ENCODE results near the gene SPNS1.
"Not testable (repeated sequence)": the region's sequence is repeated elsewhere in the genome, so short reads cannot be mapped to it uniquely, and the experiment has no call there.

Gene SPNS1

GRCh38 chr16:28974437-28975157 lies at the start of gene SPNS1:
SPNS1 (plus strand) TSS chr16:28974778; CDS start chr16:28975152, 374 bp downstream.
- peak; percentile 98 for DNase-seq

- DNase-seq: peak; percentile 94
These were observed 49.0 kb upstream of the SPNS1 start for GRCh38 chr16:28925386-28926228.

- DNase-seq: not testable (repeated sequence)
These were observed 48.3 kb upstream of the SPNS1 start for GRCh38 chr16:28926284-28926683.

- DNase-seq: no peak
These were observed 46.8 kb upstream of the SPNS1 start for GRCh38 chr16:28927815-28928214.

- DNase-seq: no peak
These were observed 44.4 kb upstream of the SPNS1 start for GRCh38 chr16:28930203-28930602.

- DNase-seq: no peak
These were observed 43.9 kb upstream of the SPNS1 start for GRCh38 chr16:28930652-28931051.

GRCh38 chr16:28931801-28932225 lies 42.8 kb upstream of the SPNS1 start, which contains the start of gene CD19:
CD19 (plus strand) TSS chr16:28931971; CDS start chr16:28932001, 30 bp downstream.
- DNase-seq: no peak

GRCh38 chr16:28932339-28933141 lies 42.0 kb upstream of the SPNS1 start:
- DNase-seq: no peak

GRCh38 chr16:28933171-28933570 lies 41.4 kb upstream of the SPNS1 start:
- DNase-seq: no peak

- DNase-seq: no peak
These were observed 39.2 kb upstream of the SPNS1 start for GRCh38 chr16:28935346-28935745.

- peak; percentile 74 for DNase-seq
These were observed 38.4 kb upstream of the SPNS1 start for GRCh38 chr16:28935924-28936783.

- no peak for DNase-seq
These were observed 37.8 kb upstream of the SPNS1 start for GRCh38 chr16:28936784-28937155.

- DNase-seq: no peak
These were observed 37.2 kb upstream of the SPNS1 start for GRCh38 chr16:28937222-28937876.

- DNase-seq: no peak
These were observed 35.9 kb upstream of the SPNS1 start for GRCh38 chr16:28938721-28939120.

GRCh38 chr16:28939825-28940224 lies 34.8 kb upstream of the SPNS1 start:
- not testable (repeated sequence) for DNase-seq

GRCh38 chr16:28943281-28943680 lies 31.3 kb upstream of the SPNS1 start:
- DNase-seq: no peak

GRCh38 chr16:28946681-28947080 lies 27.9 kb upstream of the SPNS1 start:
- DNase-seq: no peak

GRCh38 chr16:28950648-28951409 lies 23.7 kb upstream of the SPNS1 start, which contains the start of gene NFATC2IP:
NFATC2IP (plus strand) TSS chr16:28950937; CDS start chr16:28951012, 75 bp downstream.
- DNase-seq: peak; percentile 100

GRCh38 chr16:28951410-28951943 lies 23.1 kb upstream of the SPNS1 start:
- no peak for DNase-seq

- DNase-seq: no peak
These were observed 16.4 kb upstream of the SPNS1 start for GRCh38 chr16:28958216-28958615.

Measured in right hindlimb (tissue), 1 donor.